Measurements from ENCODE around the gene CAB39. TPM values are rescaled to one million over a fixed set of nuclear protein-coding genes. Genes with fewer than 3 reads are reported as not detected.

CAB39 gene
- total and polyA plus RNA-seq, 2 donors (not counting 1 experiment from before 2014, with no cell fraction given): 21.7 to 75.7 TPM

DNA sequence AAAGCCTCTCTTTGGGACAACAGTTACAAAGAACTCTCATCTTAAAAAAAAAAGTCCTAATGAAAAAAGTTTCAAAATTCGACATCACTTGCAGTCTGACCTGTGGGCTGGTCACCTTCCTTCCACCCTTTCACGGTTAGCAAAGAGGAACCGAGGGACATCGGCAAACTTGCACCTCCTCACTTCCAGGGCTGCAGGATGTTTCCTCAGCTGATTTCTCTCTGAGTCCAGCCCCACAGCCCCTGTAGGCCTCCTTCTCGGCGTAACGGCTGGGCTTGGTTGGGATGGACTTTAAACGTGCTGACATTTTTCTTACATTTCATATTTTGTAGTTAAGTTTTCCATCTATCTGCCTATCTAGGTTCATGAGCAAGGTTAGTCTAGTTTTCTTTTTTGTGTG, 5.7 kb upstream of the CAB39 start:
- ChIA-PET CTCF (interaction anchor here (0.5 kb wide), 1 partner anchor 677 kb away, joined by 4 read pairs; no protein-coding TSS in a partner anchor), POLR2A (no interaction called here)
- peaks cover 8% of the 10 kb centered on the region for H3K4me1 Mint-ChIP-seq
- no peak for DNase-seq
- H3K4me3 ChIP-seq (ENCODE audit: control extremely low read depth in 1 of 5, extremely low read depth in 1 of 5, insufficient read depth in 1 of 5, low read depth in 2 of 5, low read length in 4 of 5): no peak overlapping the region
- no peak overlapping the region for H3K4me3 Mint-ChIP-seq
- peaks cover 7% of the 10 kb centered on the region for H3K9me3 Mint-ChIP-seq (ENCODE audit: insufficient read depth)
- H3K79me2 ChIP-seq (ENCODE audit: control insufficient read depth, insufficient read depth, low read length): no peaks in the 10 kb centered on the region
- no peaks in the 10 kb centered on the region for H4K20me1 ChIP-seq (ENCODE audit: control insufficient read depth, insufficient read depth, low read length, poor library complexity, severe bottlenecking)
- no peaks in the 10 kb centered on the region for H3K27me3 ChIP-seq (replicated peaks in 1 of 4; ENCODE audit: control extremely low read depth in 1 of 4, control insufficient read depth in 3 of 4, insufficient read depth in 4 of 4, low read length in 3 of 4)
- H3K27me3 Mint-ChIP-seq: no peaks in the 10 kb centered on the region
- no peaks in the 10 kb centered on the region for H3K36me3 ChIP-seq (replicated peaks in 1 of 2; ENCODE audit: control extremely low read depth in 1 of 2, control insufficient read depth in 1 of 2, extremely low read depth in 1 of 2, insufficient read depth in 2 of 2, low read length in 1 of 2)
- H3K4me1 ChIP-seq (ENCODE audit: control insufficient read depth in 2 of 2, insufficient read depth in 2 of 2, low read length in 2 of 2): peaks cover 10% of the 10 kb centered on the region in 2 donors
- H3K9me3 ChIP-seq (ENCODE audit: control extremely low read depth in 1 of 3, control insufficient read depth in 2 of 3, insufficient read depth in 1 of 3, low read length in 2 of 3): peaks cover 0 to 14% (median 8%) of the 10 kb centered on the region in 3 donors
- TF ChIP-seq, protein P1, sequence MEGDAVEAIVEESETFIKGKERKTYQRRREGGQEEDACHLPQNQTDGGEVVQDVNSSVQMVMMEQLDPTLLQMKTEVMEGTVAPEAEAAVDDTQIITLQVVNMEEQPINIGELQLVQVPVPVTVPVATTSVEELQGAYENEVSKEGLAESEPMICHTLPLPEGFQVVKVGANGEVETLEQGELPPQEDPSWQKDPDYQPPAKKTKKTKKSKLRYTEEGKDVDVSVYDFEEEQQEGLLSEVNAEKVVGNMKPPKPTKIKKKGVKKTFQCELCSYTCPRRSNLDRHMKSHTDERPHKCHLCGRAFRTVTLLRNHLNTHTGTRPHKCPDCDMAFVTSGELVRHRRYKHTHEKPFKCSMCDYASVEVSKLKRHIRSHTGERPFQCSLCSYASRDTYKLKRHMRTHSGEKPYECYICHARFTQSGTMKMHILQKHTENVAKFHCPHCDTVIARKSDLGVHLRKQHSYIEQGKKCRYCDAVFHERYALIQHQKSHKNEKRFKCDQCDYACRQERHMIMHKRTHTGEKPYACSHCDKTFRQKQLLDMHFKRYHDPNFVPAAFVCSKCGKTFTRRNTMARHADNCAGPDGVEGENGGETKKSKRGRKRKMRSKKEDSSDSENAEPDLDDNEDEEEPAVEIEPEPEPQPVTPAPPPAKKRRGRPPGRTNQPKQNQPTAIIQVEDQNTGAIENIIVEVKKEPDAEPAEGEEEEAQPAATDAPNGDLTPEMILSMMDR (IDR thresholded peaks at IDR 0.05): no peak
- no peak for TF ChIP-seq EZH2 (IDR thresholded peaks at IDR 0.05; ENCODE audit: borderline replicate concordance, insufficient read depth, low read depth, low read length, poor library complexity, severe bottlenecking)
- H3K27ac ChIP-seq (ENCODE audit: low read length in 2 of 2): no peak overlapping the region
- intact Hi-C loops (cut with micrococcal nuclease): no loop called here
- WGBS (ENCODE audit: insufficient coverage): 58% methylated on average over 3 of the region's 8 CpGs
- ATAC-seq (ENCODE audit: low read depth): no peak
- no peak overlapping the region for H3K9ac ChIP-seq (ENCODE audit: low read length)
- H3K27ac Mint-ChIP-seq: no peak overlapping the region
- H3K4me2 ChIP-seq (replicated peaks; ENCODE audit: low read depth, low read length, poor library complexity, severe bottlenecking): no peak overlapping the region
- no peak overlapping the region for H2AFZ ChIP-seq (ENCODE audit: insufficient read depth, low read depth, low read length, poor library complexity, severe bottlenecking)

DNA sequence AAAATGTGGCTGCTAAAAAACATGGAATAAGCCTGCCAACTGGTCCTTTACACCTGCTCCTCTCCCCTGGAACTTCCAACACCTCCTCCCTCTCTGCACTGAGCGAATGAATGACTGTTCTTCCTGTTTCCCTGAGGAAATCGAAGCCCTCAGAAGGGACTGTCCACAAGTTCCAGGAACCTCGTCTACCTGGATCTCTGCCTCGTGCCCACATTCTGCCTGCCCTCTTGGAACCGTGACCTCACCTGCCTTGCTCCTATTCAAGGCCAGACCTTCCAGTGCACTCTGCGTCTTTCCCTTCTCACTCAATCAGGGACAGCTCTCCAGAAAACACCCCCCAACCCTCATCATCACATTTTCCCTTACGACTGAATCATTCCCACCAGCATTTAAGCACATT, 4.4 kb upstream of the CAB39 start:
- H3K27ac Mint-ChIP-seq: no peak overlapping the region
- no peak for ATAC-seq (ENCODE audit: low read depth)
- TF ChIP-seq, protein P1 (IDR thresholded peaks at IDR 0.05): no peak
- TF ChIP-seq EZH2 (IDR thresholded peaks at IDR 0.05; ENCODE audit: borderline replicate concordance, insufficient read depth, low read depth, low read length, poor library complexity, severe bottlenecking): no peak
- 89% methylated on average over 7 of the region's 7 CpGs for WGBS (ENCODE audit: insufficient coverage)
- no peaks in the 10 kb centered on the region for H3K27me3 ChIP-seq (replicated peaks in 1 of 4; ENCODE audit: control extremely low read depth in 1 of 4, control insufficient read depth in 3 of 4, insufficient read depth in 4 of 4, low read length in 3 of 4)
- H3K4me3 Mint-ChIP-seq: no peak overlapping the region
- H2AFZ ChIP-seq (ENCODE audit: insufficient read depth, low read depth, low read length, poor library complexity, severe bottlenecking): no peak overlapping the region
- ChIA-PET CTCF (no interaction called here), POLR2A (no interaction called here)
- no peaks in the 10 kb centered on the region for H3K9me3 Mint-ChIP-seq (ENCODE audit: insufficient read depth)
- peaks cover 3% of the 10 kb centered on the region for H4K20me1 ChIP-seq (ENCODE audit: control insufficient read depth, insufficient read depth, low read length, poor library complexity, severe bottlenecking)
- H3K36me3 ChIP-seq (replicated peaks in 1 of 2; ENCODE audit: control extremely low read depth in 1 of 2, control insufficient read depth in 1 of 2, extremely low read depth in 1 of 2, insufficient read depth in 2 of 2, low read length in 1 of 2): no peaks in the 10 kb centered on the region
- H3K27ac ChIP-seq (ENCODE audit: low read length in 2 of 2): no peak overlapping the region
- no peak for DNase-seq
- intact Hi-C loops (cut with micrococcal nuclease): no loop called here
- peaks cover 0 to 7% (median 0%) of the 10 kb centered on the region in 3 donors for H3K9me3 ChIP-seq (ENCODE audit: control extremely low read depth in 1 of 3, control insufficient read depth in 2 of 3, insufficient read depth in 1 of 3, low read length in 2 of 3)
- peaks cover 13% of the 10 kb centered on the region for H3K4me1 Mint-ChIP-seq
- no peak overlapping the region for H3K9ac ChIP-seq (ENCODE audit: low read length)
- H3K4me1 ChIP-seq (ENCODE audit: control insufficient read depth in 2 of 2, insufficient read depth in 2 of 2, low read length in 2 of 2): peaks cover 14 to 15% of the 10 kb centered on the region in 2 donors
- peaks cover 3% of the 10 kb centered on the region for H3K79me2 ChIP-seq (ENCODE audit: control insufficient read depth, insufficient read depth, low read length)
- H3K27me3 Mint-ChIP-seq: no peaks in the 10 kb centered on the region
- no peak overlapping the region for H3K4me3 ChIP-seq (ENCODE audit: control extremely low read depth in 1 of 5, extremely low read depth in 1 of 5, insufficient read depth in 1 of 5, low read depth in 2 of 5, low read length in 4 of 5)
- H3K4me2 ChIP-seq (replicated peaks; ENCODE audit: low read depth, low read length, poor library complexity, severe bottlenecking): no peak overlapping the region

Measured in B cell (primary cell).